DOHH2 (cell line): ENCODE data around the gene PLPPR3.

Experiments
- CTCF ChIP-seq: fragments of 200-600 bp; sonication (generic); IDR thresholded peaks from one replicate; pipeline ENCODE4 v1.5.1; 2014; ENCODE audit warnings: antibody characterized with exemption, mild to moderate bottlenecking, low read depth, low read length; ENCODE audit not compliant: poor library complexity, severe bottlenecking
- EZH2phosphoT487 ChIP-seq: fragments of 200-600 bp; sonication (generic); IDR thresholded peaks from 2 replicates; pipeline ENCODE4 v1.6.1; 2017; ENCODE audit warnings: borderline replicate concordance, mild to moderate bottlenecking, antibody characterized with exemption, low read length, moderate library complexity, mixed read lengths

DNA sequence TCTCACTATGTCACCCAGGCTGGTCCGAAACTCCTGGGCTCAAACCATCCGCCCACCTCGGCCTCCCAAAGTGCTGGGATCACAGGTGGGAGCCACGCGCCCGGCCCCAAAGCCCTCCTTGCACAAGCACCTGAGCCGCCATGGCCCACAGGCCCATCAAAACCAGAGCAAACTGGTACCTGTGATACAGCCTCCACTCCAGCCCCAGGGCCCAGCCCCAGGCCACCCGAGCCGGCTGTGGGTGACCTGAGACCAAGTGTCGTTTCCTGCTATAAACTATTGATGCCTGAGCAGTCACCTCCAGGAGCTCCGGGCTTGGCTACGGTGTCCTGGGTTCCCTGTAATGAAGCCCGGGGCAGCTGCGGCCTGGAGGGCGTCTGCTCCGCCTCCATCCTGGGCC, 34.2 kb downstream of the PLPPR3 start:
- TF ChIP-seq CTCF (no peak), EZH2phosphoT487 (no peak)
